B cell (primary cell): ENCODE data around the gene IMMP2L. TPM values are rescaled to one million over a fixed set of nuclear protein-coding genes. Genes with fewer than 3 reads are reported as not detected.

Experiments used
- ATAC-seq: fragments of 200-7000 bp; cut with Tn5 transposase; one replicate; pipeline ENCODE4 v1.10.0; 2021; ENCODE audit warnings: low read depth, mild to moderate bottlenecking, moderate number of reproducible peaks, moderate library complexity
- CTCF ChIA-PET: fragments of 350-600 bp; sonication (Branson Sonifier 250); formaldehyde crosslinking; loops from one replicate; lab custom pipeline; 2021; ENCODE audit warnings: antibody characterized with exemption, inconsistent platforms; lab: Charles Lee
- POLR2A ChIA-PET: fragments of 350-600 bp; sonication (Branson Sonifier 250); formaldehyde crosslinking; loops from one replicate; lab custom pipeline; 2021; ENCODE audit warnings: antibody characterized with exemption; lab: Charles Lee
- DNase-seq: peaks from one replicate; pipeline ENCODE4 v3.0.0; 2013
- H2AFZ ChIP-seq: 2 replicates; pipeline ENCODE4 v1.6.1; 2012; ENCODE audit warnings: mild to moderate bottlenecking, low read depth, low read length; ENCODE audit not compliant: insufficient read depth, poor library complexity, severe bottlenecking
- H3K27ac ChIP-seq, 2 donors: 1 replicate in 1 of 2; 2 replicates in 1 of 2; pipeline ENCODE4 v1.5.1; 2012 to 2013; ENCODE audit warnings: low read length in 2 of 2, mild to moderate bottlenecking in 2 of 2, moderate library complexity in 1 of 2
- H3K27me3 ChIP-seq, 4 experiments: fragments of 200-600 bp in 1 of 4; sonication (generic) in 1 of 4; replicated peaks in 1 of 4; 1 replicate in 2 of 4; 2 replicates in 2 of 4; pipeline versions ENCODE4 v1.6.1 to v1.7.0; 2013 to 2016; ENCODE audit warnings: low read length in 3 of 4, mild to moderate bottlenecking in 2 of 4, mixed read lengths in 1 of 4, moderate library complexity in 1 of 4; ENCODE audit not compliant: insufficient read depth in 4 of 4, control insufficient read depth in 3 of 4; ENCODE audit errors: control extremely low read depth in 1 of 4
- H3K36me3 ChIP-seq, 2 experiments: replicated peaks in 1 of 2; 1 replicate in 1 of 2; 2 replicates in 1 of 2; pipeline versions ENCODE4 v1.6.1 to v1.7.1; 2013; ENCODE audit warnings: low read length in 1 of 2; ENCODE audit not compliant: insufficient read depth in 2 of 2, control insufficient read depth in 1 of 2; ENCODE audit errors: control extremely low read depth in 1 of 2, extremely low read depth in 1 of 2
- H3K4me1 ChIP-seq, 2 donors: fragments of 200-600 bp in 1 of 2; sonication (generic) in 1 of 2; 1 replicate in 1 of 2; 2 replicates in 1 of 2; pipeline versions ENCODE4 v1.5.1 to v1.6.1; 2013 to 2017; ENCODE audit warnings: low read length in 2 of 2; ENCODE audit not compliant: control insufficient read depth in 2 of 2, insufficient read depth in 2 of 2
- H3K4me2 ChIP-seq: replicated peaks from 2 replicates; pipeline ENCODE3; 2012; ENCODE audit warnings: mild to moderate bottlenecking, low read depth, low read length; ENCODE audit not compliant: poor library complexity, severe bottlenecking
- H3K4me3 ChIP-seq, 5 experiments: fragments of 200-600 bp in 1 of 5; sonication (generic) in 1 of 5; 1 replicate in 3 of 5; 2 replicates in 2 of 5; pipeline versions ENCODE4 v1.5.1 to v1.7.0; 2011 to 2016; ENCODE audit warnings: low read length in 4 of 5, mild to moderate bottlenecking in 4 of 5, low read depth in 2 of 5, control low read depth in 1 of 5, moderate library complexity in 1 of 5; ENCODE audit not compliant: insufficient read depth in 1 of 5; ENCODE audit errors: control extremely low read depth in 1 of 5, extremely low read depth in 1 of 5
- H3K79me2 ChIP-seq: fragments of 200-600 bp; sonication (generic); one replicate; pipeline ENCODE4 v1.6.0; 2016; ENCODE audit warnings: low read length; ENCODE audit not compliant: control insufficient read depth, insufficient read depth
- H3K9ac ChIP-seq: fragments of 200-600 bp; sonication (generic); 2 replicates; pipeline ENCODE4 v1.6.1; 2017; ENCODE audit warnings: mild to moderate bottlenecking, low read length, moderate library complexity
- H3K9me3 ChIP-seq, 3 donors: one replicate each; pipeline versions ENCODE4 v1.6.1 to v1.7.1; 2013; ENCODE audit warnings: low read length in 2 of 3; ENCODE audit not compliant: control insufficient read depth in 2 of 3, insufficient read depth in 1 of 3; ENCODE audit errors: control extremely low read depth in 1 of 3
- H4K20me1 ChIP-seq: 2 replicates; pipeline ENCODE4 v1.6.0; 2012; ENCODE audit warnings: mild to moderate bottlenecking, low read length; ENCODE audit not compliant: insufficient read depth, control insufficient read depth, poor library complexity, severe bottlenecking
- H3K27ac Mint-ChIP-seq: one replicate; pipeline ENCODE4 v1.8.0; 2021; ENCODE audit warnings: mixed read lengths
- H3K27me3 Mint-ChIP-seq: one replicate; pipeline ENCODE4 v1.8.0; 2021; ENCODE audit warnings: mixed read lengths
- H3K4me1 Mint-ChIP-seq: one replicate; pipeline ENCODE4 v1.8.0; 2021; ENCODE audit warnings: mixed read lengths
- H3K4me3 Mint-ChIP-seq: one replicate; pipeline ENCODE4 v1.8.0; 2021; ENCODE audit warnings: mixed read lengths
- H3K9me3 Mint-ChIP-seq: one replicate; pipeline ENCODE4 v1.8.0; 2022; ENCODE audit warnings: mixed read lengths; ENCODE audit not compliant: insufficient read depth
- CTCF ChIP-seq: fragments of 200-600 bp; IDR thresholded peaks from one replicate; pipeline ENCODE4 v1.8.0; 2022; ENCODE audit warnings: antibody characterized with exemption, mild to moderate bottlenecking
- EZH2 ChIP-seq: IDR thresholded peaks from 2 replicates; pipeline ENCODE4 v1.6.1; 2012; ENCODE audit warnings: borderline replicate concordance, low read depth, mild to moderate bottlenecking, moderate library complexity, low read length; ENCODE audit not compliant: insufficient read depth, poor library complexity, severe bottlenecking
- WGBS: methylation state at CpG from one replicate; pipeline ENCODE4 v1.1.5; 2013; ENCODE audit warnings: missing lambda C conversion rate; ENCODE audit not compliant: insufficient coverage; 5-methylcytosine and 5-hydroxymethylcytosine counted together
- intact Hi-C: fragments of 100-400 bp; cut with micrococcal nuclease; formaldehyde crosslinking; loops from one replicate; pipeline ENCODE4 v1.10.0; 2022
- polyA plus RNA-seq: library from polyadenylated mRNA; depleted of rRNA; stranded (reverse); fragments of >200 nt; gene quantifications from 2 replicates; pipeline ENCODE4 v1.2.3, GENCODE V29; 2012
- total RNA-seq, 2 donors: library from RNA; stranded (reverse); fragments of 120-200 nt in 1 of 2; gene quantifications; 1 replicate in 1 of 2; 2 replicates in 1 of 2; pipeline versions ENCODE4 v1.2.3 to v1.2.4, GENCODE V29; 2013 to 2022

IMMP2L gene
- total and polyA plus RNA-seq, 2 donors (not counting 1 experiment from before 2014, with no cell fraction given) = 3.8 to 34.2 TPM

- no peak overlapping the region for H3K9ac ChIP-seq
- ChIA-PET POLR2A (no interaction called here), CTCF (no interaction called here)
- Mint-ChIP-seq H3K4me3 (no peak overlapping the region), H3K27ac (no peak overlapping the region), H3K27me3 (no peaks in the 10 kb centered on the region), H3K9me3 (no peaks in the 10 kb centered on the region), H3K4me1 (no peaks in the 10 kb centered on the region)
- no peaks in the 10 kb centered on the region for H3K27me3 ChIP-seq
- no peaks in the 10 kb centered on the region for H3K4me1 ChIP-seq
- H3K9me3 ChIP-seq = no peaks in the 10 kb centered on the region
- no peak overlapping the region for H2AFZ ChIP-seq
- TF ChIP-seq EZH2 (no peak), CTCF (no peak)
- no peaks in the 10 kb centered on the region for H3K79me2 ChIP-seq
- no peaks in the 10 kb centered on the region for H4K20me1 ChIP-seq
- no peak overlapping the region for H3K27ac ChIP-seq
- H3K4me3 ChIP-seq = no peak overlapping the region
- 100% methylated on average over 1 of the region's 3 CpGs for WGBS
- intact Hi-C loops = no loop called here
- DNase-seq (no peak), ATAC-seq (no peak)
- no peaks in the 10 kb centered on the region for H3K36me3 ChIP-seq
- no peak overlapping the region for H3K4me2 ChIP-seq
Measured at GRCh38 chr7:110856704-110857103, 705.6 kb downstream of the IMMP2L start.

GRCh38 chr7:110854651-110855050 lies 707.6 kb downstream of the IMMP2L start:
- WGBS = no CpG with 5 or more reads among the region's 2 CpGs

More at GRCh38 chr7:110854651-110855050, 707.6 kb downstream of the IMMP2L start:
- Histone ChIP-seq H2AFZ (no peak overlapping the region), H3K4me1 (no peaks in the 10 kb centered on the region), H3K9ac (no peak overlapping the region), H3K27ac (no peak overlapping the region), H3K36me3 (no peaks in the 10 kb centered on the region), H4K20me1 (no peaks in the 10 kb centered on the region), H3K79me2 (no peaks in the 10 kb centered on the region), H3K9me3 (no peaks in the 10 kb centered on the region), H3K4me2 (no peak overlapping the region), H3K27me3 (no peaks in the 10 kb centered on the region), H3K4me3 (no peak overlapping the region)
- ATAC-seq (no peak), DNase-seq (no peak)
- Mint-ChIP-seq H3K27ac (no peak overlapping the region), H3K27me3 (no peaks in the 10 kb centered on the region), H3K9me3 (no peaks in the 10 kb centered on the region), H3K4me1 (no peaks in the 10 kb centered on the region), H3K4me3 (no peak overlapping the region)
- no peak for TF ChIP-seq CTCF
- no peak for TF ChIP-seq EZH2
- ChIA-PET POLR2A (no interaction called here), CTCF (no interaction called here)
- intact Hi-C loops = no loop called here
